ENCODE results near the gene MINK1. TPM values are rescaled to one million over a fixed set of nuclear protein-coding genes. Genes with fewer than 3 reads are reported as not detected.
"Not testable (repeated sequence)": the region's sequence is repeated elsewhere in the genome, so short reads cannot be mapped to it uniquely, and the experiment has no call there.

MINK1 gene
- total and polyA plus RNA-seq, 8 donors, result 53.5 to 85.4 (median 68.8) TPM

GRCh38 chr17:4920351-4921048 is 87.4 kb downstream of the MINK1 start:
- intact Hi-C loops (cut with DNase I), result no loop called here
- TF ChIP-seq CTCF (IDR thresholded peaks at IDR 0.05), result no peak
- H3K27ac ChIP-seq, result peak overlapping the region in 1 of 2 donors; percentile 15
- no peaks in the 10 kb centered on the region for H3K27me3 ChIP-seq
- H3K36me3 ChIP-seq, result no peaks in the 10 kb centered on the region
- H3K4me3 ChIP-seq, result no peak overlapping the region
- DNase-seq, result peak in 1 of 4 donors; percentile 72
- peak; percentile 46 for ATAC-seq
- peaks cover 0 to 18% of the 10 kb centered on the region in 2 donors for H3K4me1 ChIP-seq
- H3K9me3 ChIP-seq, result no peaks in the 10 kb centered on the region

GRCh38 chr17:4921320-4921719 is 88.2 kb downstream of the MINK1 start:
- H3K27ac ChIP-seq, result no peak overlapping the region
- DNase-seq, result no peak
- no peaks in the 10 kb centered on the region for H3K36me3 ChIP-seq
- no peak for ATAC-seq
- intact Hi-C loops (cut with DNase I), result no loop called here
- peaks cover 0 to 18% of the 10 kb centered on the region in 2 donors for H3K4me1 ChIP-seq
- H3K4me3 ChIP-seq, result no peak overlapping the region
- H3K27me3 ChIP-seq, result no peaks in the 10 kb centered on the region
- no peak for TF ChIP-seq CTCF (IDR thresholded peaks at IDR 0.05)
- no peaks in the 10 kb centered on the region for H3K9me3 ChIP-seq

DNA sequence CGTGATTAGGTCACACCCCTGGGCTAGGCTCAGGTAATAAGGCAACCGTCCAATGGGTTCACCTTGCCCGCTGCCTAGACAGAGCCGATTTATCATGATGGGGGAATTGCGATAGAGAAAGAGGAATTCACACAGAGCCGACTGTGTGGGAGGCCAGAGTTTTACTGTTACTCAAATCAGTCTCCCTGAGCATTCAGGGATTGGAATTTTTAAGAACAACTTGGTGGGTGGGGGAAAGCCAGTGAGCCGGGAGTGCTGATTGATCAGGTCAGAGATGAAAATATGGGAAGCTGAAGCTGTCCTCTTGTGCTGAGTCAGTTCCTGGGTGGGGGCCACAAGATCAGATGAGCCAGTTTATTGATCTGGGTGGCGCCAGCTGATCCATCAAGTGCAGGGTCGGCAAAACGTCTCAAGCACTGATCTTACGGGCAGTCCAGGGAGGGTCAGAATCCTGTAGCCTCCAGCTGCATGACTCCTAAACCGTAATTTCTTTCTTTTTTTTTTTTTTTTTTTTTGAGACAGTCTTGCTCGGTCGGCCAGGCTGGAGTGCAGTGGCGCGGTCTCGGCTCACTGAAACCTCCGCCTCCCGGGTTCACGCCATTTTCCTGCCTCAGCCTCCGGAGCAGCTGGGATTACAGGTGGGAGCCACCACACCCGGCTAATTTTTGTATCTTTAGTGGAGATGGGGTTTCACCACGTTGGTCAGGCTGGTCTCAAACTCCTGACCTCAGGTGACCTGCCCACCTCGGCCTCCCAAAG is 93.6 kb downstream of the MINK1 start:
- H3K9me3 ChIP-seq; intact Hi-C loops (cut with DNase I); ATAC-seq; H3K27me3 ChIP-seq; H3K4me3 ChIP-seq; H3K27ac ChIP-seq; H3K36me3 ChIP-seq; H3K4me1 ChIP-seq: not testable (repeated sequence)
- DNase-seq, result peak in 1 of 4 donors; percentile 53

GRCh38 chr17:4928881-4929280 is 95.7 kb downstream of the MINK1 start:
- intact Hi-C loops (cut with DNase I), result no loop called here
- Histone ChIP-seq H3K4me3 (no peak overlapping the region), H3K36me3 (no peaks in the 10 kb centered on the region), H3K4me1 (peaks cover under 1% of the 10 kb centered on the region in 2 donors), H3K9me3 (no peaks in the 10 kb centered on the region), H3K27ac (no peak overlapping the region), H3K27me3 (no peaks in the 10 kb centered on the region)
- DNase-seq (peak in 1 of 4 donors; percentile 39), ATAC-seq (no peak)
- TF ChIP-seq CTCF (IDR thresholded peaks at IDR 0.05), result no peak

DNA sequence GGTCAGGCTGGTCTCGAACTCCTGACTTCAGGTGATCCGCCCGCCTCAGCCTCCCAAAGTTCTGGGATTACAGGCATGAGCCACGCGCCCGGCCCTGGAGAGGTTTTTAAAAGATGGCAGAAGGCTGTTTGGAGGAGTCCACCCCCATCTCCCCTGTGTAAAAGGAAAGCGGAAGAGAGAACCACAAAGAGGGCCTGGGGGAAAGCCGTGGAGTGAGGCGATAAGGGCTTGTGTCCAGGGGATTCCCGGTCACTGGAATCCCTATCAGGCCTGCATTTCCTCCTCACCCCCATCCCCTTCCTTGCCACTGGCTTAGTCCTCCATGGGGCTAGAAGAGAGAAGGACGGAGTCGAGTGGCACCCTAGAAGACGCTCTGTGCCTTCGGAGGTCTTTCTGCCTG is 98.8 kb downstream of the MINK1 start, which contains the start of gene GP1BA:
GP1BA (plus strand) TSS at position 315 of the 400 bp plus-strand sequence. CDS start 328 bp downstream, outside the sequence.
- intact Hi-C loops (cut with DNase I), result no loop called here
- H3K9me3 ChIP-seq, result no peaks in the 10 kb centered on the region
- peaks cover 0 to 11% of the 10 kb centered on the region in 2 donors for H3K36me3 ChIP-seq
- ATAC-seq (no peak), DNase-seq (peak in 1 of 4 donors; percentile 37)
- TF ChIP-seq CTCF (IDR thresholded peaks at IDR 0.05), result no peak
- no peak within 1 kb of the TSS for H3K27ac ChIP-seq
- peaks cover 7 to 8% of the 10 kb centered on the region in 2 donors for H3K4me1 ChIP-seq
- H3K4me3 ChIP-seq, result no peak within 1 kb of the TSS
- H3K27me3 ChIP-seq, result no peaks in the 10 kb centered on the region

Data from left lung (tissue), 10 donors.